H1 (cell line): ENCODE results near the gene AGPAT4. TPM values are rescaled to one million over a fixed set of nuclear protein-coding genes. Genes with fewer than 3 reads are reported as not detected.

Experiments used
- CTCF ChIA-PET: fragments of 300-600 bp; sonication (Branson Sonifier 250); formaldehyde crosslinking; loops from one replicate; lab custom pipeline; 2021; ENCODE audit not compliant: partially characterized antibody; lab: Charles Lee
- POLR2A ChIA-PET: fragments of 300-600 bp; sonication (Branson Sonifier 250); formaldehyde crosslinking; loops from one replicate; lab custom pipeline; 2021; ENCODE audit warnings: inconsistent platforms; ENCODE audit not compliant: partially characterized antibody; lab: Charles Lee
- DNase-seq, 2 experiments: peaks; one replicate each; pipeline versions ENCODE4 v3.0.0 to v3.0.0-alpha.2; 2010 to 2022; ENCODE audit warnings: low spot score in 2 of 2, low read depth in 1 of 2, mixed read lengths in 1 of 2
- FAIRE-seq: peaks from 2 replicates; lab custom pipeline; 2011; peaks lifted over from hg19 to GRCh38; lab: Jason Lieb, UNC
- H2AFZ ChIP-seq: 2 replicates; pipeline ENCODE4 v1.8.1; 2012; ENCODE audit warnings: low read length, inconsistent platforms
- H2AK5ac ChIP-seq: 2 replicates; pipeline ENCODE4 v1.6.1; 2013; ENCODE audit warnings: low read depth, low read length
- H2BK120ac ChIP-seq: replicated peaks from 2 replicates; pipeline ENCODE3; 2013; ENCODE audit warnings: low read depth, low read length, inconsistent platforms
- H2BK12ac ChIP-seq: 2 replicates; pipeline ENCODE4 v1.6.1; 2013; ENCODE audit warnings: low read depth, low read length
- H2BK15ac ChIP-seq: 2 replicates; pipeline ENCODE4 v1.6.1; 2013; ENCODE audit warnings: low read length
- H2BK20ac ChIP-seq: 2 replicates; pipeline ENCODE4 v1.6.1; 2013; ENCODE audit warnings: low read length
- H2BK5ac ChIP-seq: 2 replicates; pipeline ENCODE4 v1.6.1; 2013; ENCODE audit warnings: low read depth, low read length
- H3K14ac ChIP-seq: 2 replicates; pipeline ENCODE4 v1.6.1; 2013; ENCODE audit warnings: inconsistent platforms; ENCODE audit not compliant: insufficient read length
- H3K18ac ChIP-seq: 2 replicates; pipeline ENCODE4 v1.6.1; 2013; ENCODE audit warnings: low read length; ENCODE audit errors: extremely low read depth
- H3K23ac ChIP-seq: 2 replicates; pipeline ENCODE4 v1.6.1; 2013; ENCODE audit warnings: inconsistent platforms; ENCODE audit not compliant: insufficient read length
- H3K23me2 ChIP-seq: 2 replicates; pipeline ENCODE4 v1.6.1; 2013; ENCODE audit warnings: low read depth, low read length
- H3K27ac ChIP-seq: 2 replicates; pipeline ENCODE4 v1.6.1; 2011; ENCODE audit warnings: low read depth, low read length, inconsistent platforms
- H3K27me3 ChIP-seq, 4 experiments: replicated peaks in 1 of 4; 1 replicate in 1 of 4; 2 replicates in 3 of 4; pipeline versions ENCODE4 v1.6.1 to v1.8.1; 2011 to 2013; ENCODE audit warnings: low read length in 3 of 4, mild to moderate bottlenecking in 3 of 4, inconsistent platforms in 2 of 4, mixed read lengths in 2 of 4, moderate library complexity in 1 of 4; ENCODE audit not compliant: control insufficient read depth in 3 of 4, insufficient read depth in 3 of 4; ENCODE audit errors: extremely low read depth in 1 of 4
- H3K36me3 ChIP-seq, 4 experiments: 2 replicates each; pipeline versions ENCODE4 v1.6.1 to v1.8.1; 2011 to 2013; ENCODE audit warnings: mild to moderate bottlenecking in 4 of 4, low read length in 3 of 4, moderate library complexity in 2 of 4, control low read depth in 1 of 4, inconsistent platforms in 1 of 4; ENCODE audit not compliant: insufficient read depth in 4 of 4, control insufficient read depth in 2 of 4
- H3K4ac ChIP-seq: replicated peaks from 2 replicates; pipeline ENCODE3; 2013; ENCODE audit warnings: low read length, low read depth, mixed read lengths, inconsistent platforms; ENCODE audit not compliant: insufficient read length
- H3K4me1 ChIP-seq, 4 experiments: replicated peaks in 1 of 4; 1 replicate in 1 of 4; 2 replicates in 3 of 4; pipeline versions ENCODE4 v1.6.1 to v1.8.1; 2011 to 2013; ENCODE audit warnings: low read length in 3 of 4, inconsistent platforms in 2 of 4, mixed read lengths in 1 of 4; ENCODE audit not compliant: insufficient read depth in 4 of 4, control insufficient read depth in 3 of 4
- H3K4me2 ChIP-seq, 2 experiments: 2 replicates each; pipeline versions ENCODE4 v1.6.1 to v1.8.1; 2011 to 2013; ENCODE audit warnings: low read depth in 2 of 2, low read length in 2 of 2, control low read depth in 1 of 2, inconsistent platforms in 1 of 2, mild to moderate bottlenecking in 1 of 2; ENCODE audit not compliant: insufficient read depth in 1 of 2
- H3K4me3 ChIP-seq, 4 experiments: fragments of 200-600, 300-600 bp in 1 of 4; sonication (generic), shearing (Covaris generic), sonication (Bioruptor Twin) in 1 of 4; 2 replicates each; pipeline versions ENCODE4 v1.5.1 to v1.8.1; 2011 to 2016; ENCODE audit warnings: low read length in 4 of 4, low read depth in 3 of 4, control low read depth in 2 of 4, inconsistent platforms in 2 of 4, mild to moderate bottlenecking in 2 of 4, mixed read lengths in 1 of 4, moderate library complexity in 1 of 4; ENCODE audit not compliant: insufficient read depth in 2 of 4; ENCODE audit errors: extremely low read depth in 1 of 4
- H3K56ac ChIP-seq: replicated peaks from 2 replicates; pipeline ENCODE3; 2013; ENCODE audit warnings: low read depth, mild to moderate bottlenecking, mixed read lengths, low read length, inconsistent platforms; ENCODE audit not compliant: insufficient read length
- H3K79me1 ChIP-seq: 2 replicates; pipeline ENCODE4 v1.6.1; 2013; ENCODE audit warnings: low read depth, low read length, control low read depth
- H3K79me2 ChIP-seq, 2 experiments: 2 replicates each; pipeline versions ENCODE4 v1.6.1 to v1.8.1; 2012 to 2013; ENCODE audit warnings: low read length in 2 of 2, mild to moderate bottlenecking in 2 of 2, inconsistent platforms in 1 of 2; ENCODE audit not compliant: insufficient read depth in 2 of 2, control insufficient read depth in 1 of 2
- H3K9ac ChIP-seq, 4 experiments: replicated peaks in 1 of 4; 1 replicate in 1 of 4; 2 replicates in 3 of 4; pipeline versions ENCODE4 v1.6.1 to v1.8.1; 2011 to 2013; ENCODE audit warnings: low read depth in 3 of 4, low read length in 3 of 4, control low read depth in 2 of 4, mild to moderate bottlenecking in 2 of 4, moderate library complexity in 2 of 4, inconsistent platforms in 1 of 4; ENCODE audit errors: extremely low read depth in 1 of 4
- H3K9me3 ChIP-seq, 2 experiments: 2 replicates each; pipeline versions ENCODE4 v1.6.1 to v1.8.1; 2012 to 2013; ENCODE audit warnings: mild to moderate bottlenecking in 2 of 2, moderate library complexity in 2 of 2, control low read depth in 1 of 2, inconsistent platforms in 1 of 2, low read depth in 1 of 2, low read length in 1 of 2, mixed read lengths in 1 of 2; ENCODE audit not compliant: insufficient read depth in 2 of 2
- H4K20me1 ChIP-seq, 2 experiments: replicated peaks in 1 of 2; 2 replicates each; pipeline versions ENCODE3 to v1.8.1; 2011 to 2013; ENCODE audit warnings: inconsistent platforms in 2 of 2, low read length in 2 of 2, mild to moderate bottlenecking in 1 of 2; ENCODE audit not compliant: insufficient read depth in 2 of 2, control insufficient read depth in 1 of 2
- H4K5ac ChIP-seq: 2 replicates; pipeline ENCODE4 v1.6.1; 2013; ENCODE audit warnings: low read length, low read depth, mixed read lengths, inconsistent platforms; ENCODE audit not compliant: insufficient read length
- H4K8ac ChIP-seq: 2 replicates; pipeline ENCODE4 v1.8.0; 2013; ENCODE audit warnings: mild to moderate bottlenecking, moderate library complexity, low read length, inconsistent platforms; ENCODE audit not compliant: insufficient read depth; ENCODE audit errors: extremely low read depth
- H4K91ac ChIP-seq: replicated peaks from 2 replicates; pipeline ENCODE3; 2013; ENCODE audit warnings: low read length, mixed read lengths, inconsistent platforms; ENCODE audit not compliant: insufficient read length
- EGR1 ChIP-seq: IDR thresholded peaks from 2 replicates; pipeline ENCODE4 v1.6.1; 2011; ENCODE audit warnings: low read depth, low read length, borderline replicate concordance
- WGBS, 2 experiments: shearing (Covaris generic) in 1 of 2; methylation state at CpG; one replicate each; pipeline versions ENCODE4 v1.1.6 to v1.1.7; 2013 to 2015; ENCODE audit warnings: low lambda C conversion rate in 2 of 2, mixed read lengths in 2 of 2, inconsistent platforms in 1 of 2, low coverage in 1 of 2, missing lambda C conversion rate in 1 of 2; ENCODE audit not compliant: insufficient replicate concordance in 2 of 2, insufficient coverage in 1 of 2, insufficient read length in 1 of 2; ENCODE audit errors: extremely low coverage in 1 of 2, missing lambda C conversion rate in 1 of 2; 5-methylcytosine and 5-hydroxymethylcytosine counted together
- polyA plus RNA-seq, 7 experiments: library from polyadenylated mRNA; depleted of rRNA in 3 of 7; stranded (reverse) in 5 of 7; unstranded in 2 of 7; fragments of >200 nt in 5 of 7; fragments of 200-250 nt in 2 of 7; gene quantifications; 1 replicate in 5 of 7; 2 replicates in 1 of 7; 4 replicates in 1 of 7; pipeline versions ENCODE4 v1.2.1 to v1.2.3, GENCODE V29; 2011 to 2013; ENCODE audit warnings: missing spikeins in 2 of 7, mixed read lengths in 2 of 7
- total RNA-seq: library from RNA; stranded (reverse); fragmentation: NEBNext Ultra II Directional; extraction: Animal tissue kit (Norgen Biotek cat#: 25700); gene quantifications from 2 replicates; pipeline ENCODE4 v1.2.1, GENCODE V29; 2021

AGPAT4 gene
- total and polyA plus RNA-seq, 2 of the 8 experiments (the other 6 are each of a cell fraction or from before 2014, with no cell fraction given): 13.5 to 23.8 TPM

- no peaks in the 10 kb centered on the region for H3K9me3 ChIP-seq
- no peak overlapping the region for H3K27ac ChIP-seq
- H2BK15ac ChIP-seq: no peak overlapping the region
- no peak overlapping the region for H2BK120ac ChIP-seq
- H2AK5ac ChIP-seq: no peak overlapping the region
- H4K5ac ChIP-seq: no peak overlapping the region
- peaks cover 0 to 10% of the 10 kb centered on the region in 2 experiments for H4K20me1 ChIP-seq
- H3K18ac ChIP-seq: no peak overlapping the region
- DNase-seq: no peak
- peaks cover 0 to under 1% (median 0%) of the 10 kb centered on the region in 4 experiments; a peak in 2 of 8 replicates for H3K36me3 ChIP-seq
- peaks cover 13% of the 10 kb centered on the region for H3K79me1 ChIP-seq
- peaks cover 9% of the 10 kb centered on the region for H3K23me2 ChIP-seq
- H2BK20ac ChIP-seq: no peak overlapping the region
- no peak for FAIRE-seq
- no peak overlapping the region for H3K23ac ChIP-seq
- CTCF ChIA-PET: interaction anchor here (0.6 to 1.3 kb wide), 4 partner anchors 59 to 504 kb away, joined by 3 to 4 read pairs (median 3); no protein-coding TSS in a partner anchor
- H3K4me3 ChIP-seq: peak overlapping the region in 1 of 4 experiments; percentile 74; a peak in 3 of 8 replicates
- H2BK12ac ChIP-seq: no peak overlapping the region
- peak overlapping the region; percentile 42 to 73; a peak in 2 of 4 replicates for H3K4me2 ChIP-seq
- no peak overlapping the region for H2AFZ ChIP-seq
- peaks cover 0 to 15% (median 7%) of the 10 kb centered on the region in 4 experiments; a peak in 5 of 7 replicates for H3K4me1 ChIP-seq
- H3K79me2 ChIP-seq: peaks cover 12 to 65% of the 10 kb centered on the region in 2 experiments
- WGBS, 2 experiments: 83% methylated on average over 8 of the region's 8 CpGs; no CpG with 5 or more reads in 1 of the 2 experiments
- POLR2A ChIA-PET: interaction anchor here (1.2 to 5.0 kb wide), 2 partner anchors 10 to 28 kb away, joined by 4 to 39 read pairs; no protein-coding TSS in a partner anchor
- no peaks in the 10 kb centered on the region for H3K27me3 ChIP-seq
- H4K91ac ChIP-seq: no peak overlapping the region
- no peak overlapping the region for H3K4ac ChIP-seq
- no peak overlapping the region for H3K14ac ChIP-seq
- no peak overlapping the region for H2BK5ac ChIP-seq
- no peak overlapping the region for H4K8ac ChIP-seq
- H3K9ac ChIP-seq: no peak overlapping the region
- H3K56ac ChIP-seq: no peak overlapping the region
- no peak for TF ChIP-seq EGR1
Measured at GRCh38 chr6:161271343-161272030, 2.4 kb downstream of the AGPAT4 start.
